ENCODE results near the gene LBH.
A peak's percentile ranks its signal among the peaks of the same experiment; 100 is the strongest.

Gene LBH

GRCh38 chr2:30273574-30273929, 42.2 kb downstream of the LBH start:
- no peak for DNase-seq (ENCODE audit: low read depth in 2 of 2)

- no peak for DNase-seq (ENCODE audit: low read depth in 2 of 2)
Measured at GRCh38 chr2:30275256-30275655, 43.9 kb downstream of the LBH start.

GRCh38 chr2:30276455-30276911, 45.1 kb downstream of the LBH start:
- DNase-seq (ENCODE audit: low read depth in 2 of 2): peak in 1 of 2 donors; percentile 27

GRCh38 chr2:30277582-30277981, 46.2 kb downstream of the LBH start:
- DNase-seq (ENCODE audit: low read depth in 2 of 2): no peak

- no peak for DNase-seq (ENCODE audit: low read depth in 2 of 2)
Measured at GRCh38 chr2:30278419-30278818, 47.1 kb downstream of the LBH start.

GRCh38 chr2:30280596-30281434, 49.5 kb downstream of the LBH start:
- DNase-seq (ENCODE audit: low read depth in 2 of 2): no peak

- DNase-seq (ENCODE audit: low read depth in 2 of 2): no peak
Measured at GRCh38 chr2:30282081-30282480, 50.7 kb downstream of the LBH start.

GRCh38 chr2:30282721-30283120, 51.4 kb downstream of the LBH start:
- DNase-seq (ENCODE audit: low read depth in 2 of 2): no peak

- no peak for DNase-seq (ENCODE audit: low read depth in 2 of 2)
Measured at GRCh38 chr2:30283931-30284565, 52.7 kb downstream of the LBH start.

- no peak for DNase-seq (ENCODE audit: low read depth in 2 of 2)
Measured at GRCh38 chr2:30285758-30286157, 54.4 kb downstream of the LBH start.

GRCh38 chr2:30287190-30287840, 56.0 kb downstream of the LBH start:
- no peak for DNase-seq (ENCODE audit: low read depth in 2 of 2)

- no peak for DNase-seq (ENCODE audit: low read depth in 2 of 2)
Measured at GRCh38 chr2:30287857-30288513, 56.7 kb downstream of the LBH start.

- no peak for DNase-seq (ENCODE audit: low read depth in 2 of 2)
Measured at GRCh38 chr2:30288561-30288960, 57.2 kb downstream of the LBH start.

GRCh38 chr2:30293303-30293921, 62.1 kb downstream of the LBH start:
- no peak for DNase-seq (ENCODE audit: low read depth in 2 of 2)

GRCh38 chr2:30294133-30294532, 62.8 kb downstream of the LBH start:
- no peak for DNase-seq (ENCODE audit: low read depth in 2 of 2)

- no peak for DNase-seq (ENCODE audit: low read depth in 2 of 2)
Measured at GRCh38 chr2:30296496-30296895, 65.2 kb downstream of the LBH start.

GRCh38 chr2:30298302-30298701, 67.0 kb downstream of the LBH start:
- DNase-seq (ENCODE audit: low read depth in 2 of 2): no peak

GRCh38 chr2:30300122-30300455, 68.8 kb downstream of the LBH start:
- DNase-seq (ENCODE audit: low read depth in 2 of 2): no peak

- no peak for DNase-seq (ENCODE audit: low read depth in 2 of 2)
Measured at GRCh38 chr2:30300456-30301221, 69.3 kb downstream of the LBH start.

- no peak for DNase-seq (ENCODE audit: low read depth in 2 of 2)
Measured at GRCh38 chr2:30301551-30301950, 70.2 kb downstream of the LBH start.

GRCh38 chr2:30302566-30302965, 71.2 kb downstream of the LBH start:
- DNase-seq (ENCODE audit: low read depth in 2 of 2): no peak
